Measurements from ENCODE around the gene CYFIP1.
"Not testable (repeated sequence)": the region's sequence is repeated elsewhere in the genome, so short reads cannot be mapped to it uniquely, and the experiment has no call there.

Gene CYFIP1

GRCh38 chr15:22980189-22981050, at the start of gene CYFIP1:
CYFIP1 (minus strand) TSS chr15:22980368; CDS start chr15:22947285, 33,083 bp downstream.
- no peaks in the 10 kb centered on the region for H3K9me3 ChIP-seq (ENCODE audit: control insufficient read depth, low read depth, low read length)
- no peak within 1 kb of the TSS for H3K27ac ChIP-seq (ENCODE audit: low read length)
- H3K27me3 ChIP-seq (ENCODE audit: control insufficient read depth, insufficient read depth, low read length): peaks cover 42% of the 10 kb centered on the region
- peak within 1 kb of the TSS; percentile 68 for H3K9ac ChIP-seq (ENCODE audit: low read length)
- H3K4me1 ChIP-seq (ENCODE audit: control insufficient read depth, low read depth, low read length): no peaks in the 10 kb centered on the region
- peak within 1 kb of the TSS; percentile 79 for H3K4me3 ChIP-seq (ENCODE audit: low read length)
- H3K36me3 ChIP-seq (ENCODE audit: control insufficient read depth, low read depth, low read length): no peaks in the 10 kb centered on the region

- peaks cover 86% of the 10 kb centered on the region for H3K36me3 ChIP-seq (ENCODE audit: control insufficient read depth, low read depth, low read length)
- no peaks in the 10 kb centered on the region for H3K9me3 ChIP-seq (ENCODE audit: control insufficient read depth, low read depth, low read length)
Measured at GRCh38 chr15:23026218-23026617, 46.0 kb upstream of the CYFIP1 start.

GRCh38 chr15:23022156-23022555, 42.0 kb upstream of the CYFIP1 start:
- Histone ChIP-seq H3K4me3 (ENCODE audit: low read length) (no peak overlapping the region), H3K9me3 (ENCODE audit: control insufficient read depth, low read depth, low read length) (no peaks in the 10 kb centered on the region), H3K27ac (ENCODE audit: low read length) (no peak overlapping the region), H3K4me1 (ENCODE audit: control insufficient read depth, low read depth, low read length) (no peaks in the 10 kb centered on the region), H3K9ac (ENCODE audit: low read length) (no peak overlapping the region), H3K27me3 (ENCODE audit: control insufficient read depth, insufficient read depth, low read length) (no peaks in the 10 kb centered on the region), H3K36me3 (ENCODE audit: control insufficient read depth, low read depth, low read length) (peaks cover 82% of the 10 kb centered on the region)

More at GRCh38 chr15:23026218-23026617, 46.0 kb upstream of the CYFIP1 start:
- Histone ChIP-seq H3K4me1 (ENCODE audit: control insufficient read depth, low read depth, low read length) (no peaks in the 10 kb centered on the region), H3K9ac (ENCODE audit: low read length) (no peak overlapping the region), H3K27me3 (ENCODE audit: control insufficient read depth, insufficient read depth, low read length) (no peaks in the 10 kb centered on the region), H3K4me3 (ENCODE audit: low read length) (no peak overlapping the region), H3K27ac (ENCODE audit: low read length) (no peak overlapping the region)

GRCh38 chr15:23014394-23015000, 34.3 kb upstream of the CYFIP1 start:
- no peak overlapping the region for H3K4me3 ChIP-seq (ENCODE audit: low read length)
- no peaks in the 10 kb centered on the region for H3K27me3 ChIP-seq (ENCODE audit: control insufficient read depth, insufficient read depth, low read length)
- H3K4me1 ChIP-seq (ENCODE audit: control insufficient read depth, low read depth, low read length): no peaks in the 10 kb centered on the region
- H3K36me3 ChIP-seq (ENCODE audit: control insufficient read depth, low read depth, low read length): peaks cover 64% of the 10 kb centered on the region
- no peaks in the 10 kb centered on the region for H3K9me3 ChIP-seq (ENCODE audit: control insufficient read depth, low read depth, low read length)
- no peak overlapping the region for H3K9ac ChIP-seq (ENCODE audit: low read length)
- H3K27ac ChIP-seq (ENCODE audit: low read length): no peak overlapping the region

- H3K9me3 ChIP-seq (ENCODE audit: control insufficient read depth, low read depth, low read length): no peaks in the 10 kb centered on the region
- H3K4me1 ChIP-seq (ENCODE audit: control insufficient read depth, low read depth, low read length): no peaks in the 10 kb centered on the region
- no peaks in the 10 kb centered on the region for H3K27me3 ChIP-seq (ENCODE audit: control insufficient read depth, insufficient read depth, low read length)
- H3K27ac ChIP-seq (ENCODE audit: low read length): no peak overlapping the region
- no peak overlapping the region for H3K4me3 ChIP-seq (ENCODE audit: low read length)
- no peak overlapping the region for H3K9ac ChIP-seq (ENCODE audit: low read length)
- peaks cover 62% of the 10 kb centered on the region for H3K36me3 ChIP-seq (ENCODE audit: control insufficient read depth, low read depth, low read length)
Measured at GRCh38 chr15:23013681-23014080, 33.5 kb upstream of the CYFIP1 start.

- not testable (repeated sequence) for H3K9me3 ChIP-seq (ENCODE audit: control insufficient read depth, low read depth, low read length); H3K27ac ChIP-seq (ENCODE audit: low read length); H3K9ac ChIP-seq (ENCODE audit: low read length); H3K4me1 ChIP-seq (ENCODE audit: control insufficient read depth, low read depth, low read length); H3K4me3 ChIP-seq (ENCODE audit: low read length); H3K27me3 ChIP-seq (ENCODE audit: control insufficient read depth, insufficient read depth, low read length)
- peaks cover 58% of the 10 kb centered on the region for H3K36me3 ChIP-seq (ENCODE audit: control insufficient read depth, low read depth, low read length)
Measured at GRCh38 chr15:23012616-23013015, 32.4 kb upstream of the CYFIP1 start.

- no peaks in the 10 kb centered on the region for H3K9me3 ChIP-seq (ENCODE audit: control insufficient read depth, low read depth, low read length)
- H3K27me3 ChIP-seq (ENCODE audit: control insufficient read depth, insufficient read depth, low read length): no peaks in the 10 kb centered on the region
- no peak overlapping the region for H3K9ac ChIP-seq (ENCODE audit: low read length)
- H3K4me3 ChIP-seq (ENCODE audit: low read length): no peak overlapping the region
- peaks cover 55% of the 10 kb centered on the region for H3K36me3 ChIP-seq (ENCODE audit: control insufficient read depth, low read depth, low read length)
- no peaks in the 10 kb centered on the region for H3K4me1 ChIP-seq (ENCODE audit: control insufficient read depth, low read depth, low read length)
- no peak overlapping the region for H3K27ac ChIP-seq (ENCODE audit: low read length)
Measured at GRCh38 chr15:23003736-23004135, 23.6 kb upstream of the CYFIP1 start.

GRCh38 chr15:23002920-23003319, 22.8 kb upstream of the CYFIP1 start:
- H3K4me1 ChIP-seq (ENCODE audit: control insufficient read depth, low read depth, low read length): no peaks in the 10 kb centered on the region
- H3K27me3 ChIP-seq (ENCODE audit: control insufficient read depth, insufficient read depth, low read length): no peaks in the 10 kb centered on the region
- H3K4me3 ChIP-seq (ENCODE audit: low read length): no peak overlapping the region
- peaks cover 51% of the 10 kb centered on the region for H3K36me3 ChIP-seq (ENCODE audit: control insufficient read depth, low read depth, low read length)
- no peak overlapping the region for H3K27ac ChIP-seq (ENCODE audit: low read length)
- H3K9me3 ChIP-seq (ENCODE audit: control insufficient read depth, low read depth, low read length): no peaks in the 10 kb centered on the region
- no peak overlapping the region for H3K9ac ChIP-seq (ENCODE audit: low read length)

GRCh38 chr15:22995795-22996194, 15.6 kb upstream of the CYFIP1 start:
- Histone ChIP-seq H3K36me3 (ENCODE audit: control insufficient read depth, low read depth, low read length) (peaks cover 11% of the 10 kb centered on the region), H3K4me1 (ENCODE audit: control insufficient read depth, low read depth, low read length) (no peaks in the 10 kb centered on the region), H3K4me3 (ENCODE audit: low read length) (no peak overlapping the region), H3K27me3 (ENCODE audit: control insufficient read depth, insufficient read depth, low read length) (no peaks in the 10 kb centered on the region), H3K27ac (ENCODE audit: low read length) (no peak overlapping the region), H3K9me3 (ENCODE audit: control insufficient read depth, low read depth, low read length) (no peaks in the 10 kb centered on the region), H3K9ac (ENCODE audit: low read length) (no peak overlapping the region)

- peaks cover 3% of the 10 kb centered on the region for H3K36me3 ChIP-seq (ENCODE audit: control insufficient read depth, low read depth, low read length)
- H3K9me3 ChIP-seq (ENCODE audit: control insufficient read depth, low read depth, low read length): no peaks in the 10 kb centered on the region
- H3K4me3 ChIP-seq (ENCODE audit: low read length): no peak overlapping the region
- H3K27ac ChIP-seq (ENCODE audit: low read length): no peak overlapping the region
- no peaks in the 10 kb centered on the region for H3K4me1 ChIP-seq (ENCODE audit: control insufficient read depth, low read depth, low read length)
- H3K27me3 ChIP-seq (ENCODE audit: control insufficient read depth, insufficient read depth, low read length): no peaks in the 10 kb centered on the region
- no peak overlapping the region for H3K9ac ChIP-seq (ENCODE audit: low read length)
Measured at GRCh38 chr15:22992024-22992326, 11.8 kb upstream of the CYFIP1 start.

GRCh38 chr15:22989576-22990477, 9.7 kb upstream of the CYFIP1 start:
- Histone ChIP-seq H3K9ac (ENCODE audit: low read length) (no peak overlapping the region), H3K9me3 (ENCODE audit: control insufficient read depth, low read depth, low read length) (no peaks in the 10 kb centered on the region), H3K4me3 (ENCODE audit: low read length) (no peak overlapping the region), H3K27ac (ENCODE audit: low read length) (no peak overlapping the region), H3K27me3 (ENCODE audit: control insufficient read depth, insufficient read depth, low read length) (no peaks in the 10 kb centered on the region), H3K36me3 (ENCODE audit: control insufficient read depth, low read depth, low read length) (peaks cover 3% of the 10 kb centered on the region), H3K4me1 (ENCODE audit: control insufficient read depth, low read depth, low read length) (no peaks in the 10 kb centered on the region)

Data from iPS-18a (cell line).